Activated gamma-delta T cell (primary cell): Measurements from ENCODE around the gene FBXO38.

Experiments used
- DNase-seq: peaks from one replicate; lab custom pipeline; 2025; lab: John Stamatoyannopoulos, UW

The FBXO38 gene

DNA sequence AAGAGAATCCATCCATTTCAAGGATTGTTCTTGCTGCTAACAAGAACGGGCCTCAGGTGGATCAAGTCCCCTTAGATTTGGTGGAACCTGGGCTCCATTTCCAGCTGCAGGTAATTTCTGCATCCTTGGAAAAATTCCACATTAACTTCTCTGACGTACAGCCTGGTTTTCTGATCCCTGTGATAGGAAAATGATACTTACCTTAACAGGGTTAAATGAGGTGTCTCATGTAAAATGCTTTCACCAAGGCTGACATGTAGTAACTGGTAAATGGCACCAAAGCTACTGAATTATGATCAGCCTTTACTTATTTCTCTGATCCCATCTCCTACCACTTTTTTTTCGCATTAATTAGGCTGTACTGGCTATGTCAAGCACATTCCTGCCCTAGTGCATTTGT, 93.7 kb downstream of the FBXO38 start:
- DNase-seq = no peak

DNA sequence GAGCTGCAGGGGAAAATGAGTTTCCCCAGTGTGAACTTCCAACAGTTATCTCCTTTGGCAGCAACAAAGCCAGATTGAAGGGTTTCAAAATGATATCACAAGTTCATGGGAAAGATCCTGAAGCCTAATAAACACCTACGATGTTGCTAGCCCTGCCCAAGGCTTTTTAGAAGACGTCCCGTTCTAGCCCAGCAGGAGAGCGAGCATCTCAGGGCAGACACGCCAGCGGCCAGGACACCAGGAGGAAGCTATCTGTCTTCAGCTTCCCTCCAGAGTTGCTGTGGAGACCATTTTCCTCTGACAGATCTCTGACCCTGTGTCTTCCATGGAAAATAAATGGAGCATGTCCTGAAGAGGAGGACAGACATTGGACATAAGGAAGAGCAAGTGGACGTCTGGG, 98.4 kb downstream of the FBXO38 start:
- no peak for DNase-seq

DNA sequence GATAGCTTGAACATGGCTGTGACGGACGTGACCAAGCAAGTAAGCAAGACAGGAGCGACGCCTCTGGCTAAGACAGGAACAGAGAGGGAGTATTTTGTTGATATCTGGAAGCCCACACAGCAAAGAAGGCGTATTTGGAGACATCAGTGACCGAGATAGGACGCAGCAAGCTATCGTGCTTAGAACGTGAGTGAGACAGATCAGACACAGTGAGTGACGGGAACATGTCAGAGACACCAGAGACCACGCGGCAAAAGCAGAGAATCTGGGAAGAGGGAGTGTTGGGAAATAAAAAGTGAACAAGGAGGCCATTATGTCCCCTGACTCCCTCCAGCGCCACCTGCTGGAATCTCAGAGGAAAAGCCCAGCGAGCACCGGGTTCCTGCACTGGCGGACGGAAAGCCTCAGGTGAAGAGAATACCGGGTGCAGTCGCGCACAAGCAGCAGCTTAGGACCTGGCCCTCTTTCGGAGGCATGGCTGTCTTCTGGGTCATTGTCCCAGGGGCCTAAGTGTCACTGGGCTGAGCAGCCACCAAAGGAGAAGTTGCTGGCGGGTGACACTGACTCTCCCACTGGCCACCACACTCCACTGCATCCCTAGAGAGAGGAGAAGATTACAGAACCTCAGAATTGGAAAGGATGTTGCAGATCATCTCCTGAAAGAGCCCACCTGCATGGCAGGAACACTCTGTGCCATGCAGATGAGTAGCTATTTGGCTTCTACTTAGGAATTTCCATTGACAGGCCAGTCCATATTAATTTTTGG, 99.1 kb downstream of the FBXO38 start:
- no peak for DNase-seq

DNA sequence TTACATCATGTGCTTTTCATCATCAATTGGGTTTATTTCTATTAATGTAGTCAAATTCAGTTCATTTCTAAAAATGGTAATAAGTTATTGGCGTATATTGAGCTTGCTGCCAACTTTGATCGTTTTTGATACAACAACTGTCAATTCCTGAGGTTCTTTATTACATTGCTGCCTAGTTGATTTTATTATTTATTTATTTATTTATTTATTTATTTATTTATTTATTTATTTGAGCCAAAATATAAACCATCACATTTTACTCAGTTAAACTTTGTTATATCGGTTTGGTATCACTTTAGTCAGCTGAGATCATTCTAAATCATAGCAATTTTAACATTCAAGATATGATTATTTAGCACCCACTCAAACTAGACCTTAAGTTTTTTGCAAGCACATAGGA, 100.0 kb downstream of the FBXO38 start:
- no peak for DNase-seq

DNA sequence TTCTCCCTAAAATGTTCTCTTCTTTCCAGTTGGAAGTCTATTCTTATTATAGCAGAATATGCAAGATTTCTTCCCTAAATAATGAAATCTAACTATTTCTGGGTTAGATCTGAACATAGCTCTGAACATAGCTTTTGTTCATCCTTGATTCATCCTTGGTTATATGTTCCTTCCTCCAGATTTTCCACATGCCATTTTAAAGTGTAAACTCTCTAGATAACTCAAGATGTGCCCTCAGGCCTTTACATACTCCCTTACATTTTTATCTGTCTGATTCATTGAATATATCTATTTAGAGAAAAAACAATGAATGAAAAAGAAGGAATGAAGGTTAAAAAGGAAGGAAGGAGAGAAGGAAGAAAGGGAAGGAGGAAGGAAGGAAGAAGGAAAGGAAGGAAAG, 100.9 kb downstream of the FBXO38 start:
- no peak for DNase-seq

DNA sequence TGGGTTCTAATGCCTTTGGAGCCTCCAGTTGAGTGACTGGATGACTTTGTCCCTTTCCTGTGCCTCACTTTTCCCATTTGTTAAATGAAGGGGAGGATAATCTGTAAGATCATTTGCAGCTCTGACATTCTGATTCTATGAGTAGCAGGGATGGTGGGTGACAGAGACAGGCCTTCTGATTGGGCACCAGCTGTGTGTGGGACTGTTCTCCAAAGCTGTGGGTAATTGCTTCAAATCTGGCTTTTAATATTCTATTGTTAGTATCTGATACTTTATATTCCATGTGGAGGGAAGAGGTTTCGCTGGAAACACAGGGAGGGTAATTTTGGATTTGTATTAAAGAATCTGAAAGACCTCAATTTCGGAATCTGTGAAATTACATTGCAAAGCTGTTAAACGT, 102.7 kb downstream of the FBXO38 start:
- no peak for DNase-seq

DNA sequence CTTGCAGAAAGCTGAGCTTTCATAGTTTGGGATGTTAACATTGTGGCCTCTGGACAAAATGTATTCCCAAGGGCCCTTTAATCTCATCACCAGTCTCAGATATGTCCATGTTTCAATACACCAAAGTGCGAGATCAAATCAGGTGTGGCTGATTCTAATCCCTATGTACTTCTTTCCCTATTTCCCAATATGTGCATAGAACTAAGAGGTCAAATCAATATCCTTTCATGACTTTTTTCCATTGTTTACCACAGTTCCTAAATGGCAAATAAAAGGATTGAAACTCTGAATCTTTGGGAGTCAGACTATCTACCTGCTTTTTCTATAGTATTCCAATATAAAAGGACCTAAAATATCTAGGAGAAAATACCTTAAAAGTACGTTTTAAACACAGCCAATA, 105.0 kb downstream of the FBXO38 start:
- no peak for DNase-seq

DNA sequence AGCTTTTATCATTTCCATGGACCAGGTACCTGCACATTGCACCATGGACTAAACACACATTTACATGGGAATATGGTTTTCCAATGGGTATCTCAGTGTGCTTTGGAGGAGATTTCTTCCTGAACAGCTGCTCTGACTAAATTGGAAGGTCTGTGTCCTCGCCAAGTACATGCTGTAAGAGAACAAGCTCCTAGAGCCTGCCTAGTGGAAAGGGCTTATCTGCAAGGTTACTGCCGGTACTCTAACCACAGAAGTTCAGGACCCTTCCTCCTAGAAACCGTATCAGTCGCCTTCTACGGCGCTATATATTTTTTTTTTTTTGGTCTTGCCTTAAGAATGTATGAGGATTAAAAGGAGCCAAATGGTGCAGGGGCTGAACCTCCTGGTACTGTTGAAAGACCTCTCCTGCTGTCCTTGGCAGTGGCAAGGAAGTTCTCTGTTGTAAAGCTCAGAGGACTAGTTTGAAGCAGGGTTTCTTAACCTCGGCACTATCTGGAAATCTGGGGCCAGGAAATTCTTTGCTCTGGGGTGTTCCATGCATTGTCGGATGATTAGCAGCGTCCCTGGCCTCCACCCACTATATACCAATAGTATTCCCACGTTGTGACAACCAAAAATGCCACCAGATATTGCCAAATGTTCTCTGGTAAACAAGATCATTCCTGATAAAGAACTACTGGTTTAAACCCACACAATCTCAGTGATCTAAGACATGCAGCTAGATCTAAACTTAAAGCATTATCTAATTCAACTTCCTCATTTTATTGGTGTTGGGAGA, 107.4 kb downstream of the FBXO38 start:
- DNase-seq = no peak

DNA sequence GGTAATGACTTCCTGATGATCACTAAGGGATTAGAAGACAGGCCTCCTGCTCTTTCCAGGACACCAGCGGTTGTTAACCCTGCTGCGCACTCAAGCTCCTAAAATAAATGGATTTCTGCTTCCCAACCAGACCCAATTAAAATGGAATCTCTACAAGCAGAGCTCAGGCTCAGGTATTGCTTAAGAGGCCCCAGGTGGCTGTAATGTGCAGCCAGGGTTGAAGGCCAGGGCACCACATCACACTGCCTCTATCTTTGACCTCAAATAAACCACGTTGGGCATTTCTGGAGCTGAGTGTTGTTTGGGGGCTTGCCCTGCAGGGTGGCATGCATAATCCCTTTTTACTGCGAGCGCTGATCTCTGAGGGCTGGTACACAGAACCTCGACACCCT, 108.0 kb downstream of the FBXO38 start:
- no peak for DNase-seq

DNA sequence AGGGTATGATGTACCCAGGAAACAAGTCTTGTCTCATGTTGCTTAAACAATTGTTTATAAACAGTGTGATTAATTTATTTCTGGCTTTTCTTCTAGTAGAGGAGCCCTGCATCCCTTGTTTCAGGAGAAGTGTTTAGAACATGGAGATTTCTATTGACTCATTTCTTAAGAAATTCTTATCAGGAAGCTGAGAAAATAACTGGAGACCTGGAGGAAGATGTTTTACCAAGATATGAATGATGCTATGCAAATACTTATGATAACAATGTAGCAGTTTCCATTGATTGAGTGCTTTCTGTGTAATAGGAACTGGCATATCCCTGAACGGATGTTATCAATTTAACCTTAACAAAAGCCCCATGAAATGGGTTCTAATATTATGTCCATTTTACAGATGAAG, 108.6 kb downstream of the FBXO38 start:
- no peak for DNase-seq
